GM12865 (cell line): ENCODE results near the gene GK2.

Experiments used
- DNase-seq: peaks from one replicate; pipeline ENCODE4 v3.0.0; 2010; ENCODE audit warnings: low read depth
- H3K4me3 ChIP-seq: 2 replicates; pipeline ENCODE4 v1.5.1; 2011; ENCODE audit warnings: mild to moderate bottlenecking, low read depth, low read length, control low read depth
- TF ChIP-seq, protein P1 (sequence below): IDR thresholded peaks from 2 replicates; pipeline ENCODE4 v1.5.1; 2011; ENCODE audit warnings: low read length, control low read depth, low read depth, inconsistent platforms; ENCODE audit not compliant: insufficient read depth; ENCODE audit errors: missing control alignments

GK2 gene

DNA sequence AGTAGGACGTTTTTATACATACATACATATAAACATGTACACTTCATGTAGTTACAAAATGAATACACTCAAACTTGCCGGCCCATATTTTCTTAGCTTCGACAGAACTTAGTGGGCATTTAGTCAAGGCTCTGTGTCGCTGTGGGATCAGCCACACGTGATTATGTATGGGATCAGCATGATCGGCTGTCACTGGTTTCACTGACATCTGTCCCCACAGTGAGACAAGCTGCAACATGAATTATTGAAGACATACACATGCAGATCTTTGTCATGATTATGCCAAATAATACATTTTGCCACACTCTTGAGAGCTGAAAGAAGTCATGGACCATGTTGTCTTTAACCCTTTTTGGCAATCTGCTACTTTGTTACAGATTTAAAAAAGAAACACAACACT lies 44.0 kb downstream of the GK2 start:
- no peak for DNase-seq
- TF ChIP-seq, protein P1, sequence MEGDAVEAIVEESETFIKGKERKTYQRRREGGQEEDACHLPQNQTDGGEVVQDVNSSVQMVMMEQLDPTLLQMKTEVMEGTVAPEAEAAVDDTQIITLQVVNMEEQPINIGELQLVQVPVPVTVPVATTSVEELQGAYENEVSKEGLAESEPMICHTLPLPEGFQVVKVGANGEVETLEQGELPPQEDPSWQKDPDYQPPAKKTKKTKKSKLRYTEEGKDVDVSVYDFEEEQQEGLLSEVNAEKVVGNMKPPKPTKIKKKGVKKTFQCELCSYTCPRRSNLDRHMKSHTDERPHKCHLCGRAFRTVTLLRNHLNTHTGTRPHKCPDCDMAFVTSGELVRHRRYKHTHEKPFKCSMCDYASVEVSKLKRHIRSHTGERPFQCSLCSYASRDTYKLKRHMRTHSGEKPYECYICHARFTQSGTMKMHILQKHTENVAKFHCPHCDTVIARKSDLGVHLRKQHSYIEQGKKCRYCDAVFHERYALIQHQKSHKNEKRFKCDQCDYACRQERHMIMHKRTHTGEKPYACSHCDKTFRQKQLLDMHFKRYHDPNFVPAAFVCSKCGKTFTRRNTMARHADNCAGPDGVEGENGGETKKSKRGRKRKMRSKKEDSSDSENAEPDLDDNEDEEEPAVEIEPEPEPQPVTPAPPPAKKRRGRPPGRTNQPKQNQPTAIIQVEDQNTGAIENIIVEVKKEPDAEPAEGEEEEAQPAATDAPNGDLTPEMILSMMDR, result no peak

DNA sequence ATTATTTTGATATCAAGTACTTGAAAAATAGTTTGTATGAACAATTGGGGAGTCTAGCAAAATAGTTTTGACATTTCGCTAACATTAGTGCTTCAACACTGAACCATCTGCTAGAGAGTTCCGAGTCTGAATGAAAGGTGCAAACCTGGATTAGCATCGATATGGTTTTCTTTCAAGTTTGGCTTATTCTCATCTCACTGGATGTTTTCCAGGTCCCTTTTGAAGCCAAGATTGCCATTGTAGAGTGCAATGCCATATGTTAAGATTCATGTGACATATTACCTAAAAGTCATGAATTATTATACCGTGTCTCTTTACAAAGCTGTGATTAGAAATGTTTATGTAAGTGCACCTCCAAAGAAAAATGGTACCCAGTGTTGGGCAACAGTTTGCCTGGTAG lies 45.4 kb downstream of the GK2 start:
- no peak for DNase-seq
- no peak overlapping the region for H3K4me3 ChIP-seq
- TF ChIP-seq, protein P1, result no peak

More for the DNA sequence above, 44.0 kb downstream of the GK2 start:
- H3K4me3 ChIP-seq, result no peak overlapping the region

DNA sequence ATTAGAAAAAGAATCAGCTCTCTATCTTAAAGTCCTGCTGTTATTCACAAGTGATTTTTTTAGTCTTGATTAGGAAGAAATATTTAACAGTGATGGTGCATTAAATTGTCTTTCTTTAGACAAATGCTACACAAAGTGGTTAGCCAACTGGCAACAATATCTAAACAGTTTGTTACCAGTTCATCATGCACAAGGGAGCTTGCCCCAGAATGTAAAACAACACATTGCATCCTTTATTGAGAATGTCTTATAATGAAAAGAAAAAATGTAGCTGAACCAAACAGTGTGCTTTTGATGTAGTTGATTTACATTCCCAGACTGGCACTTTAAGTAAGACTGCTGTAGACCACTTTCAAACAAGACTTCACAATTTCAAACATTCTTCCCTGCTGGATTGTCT lies 48.0 kb downstream of the GK2 start:
- H3K4me3 ChIP-seq, result no peak overlapping the region
- TF ChIP-seq, protein P1, result no peak
- no peak for DNase-seq

DNA sequence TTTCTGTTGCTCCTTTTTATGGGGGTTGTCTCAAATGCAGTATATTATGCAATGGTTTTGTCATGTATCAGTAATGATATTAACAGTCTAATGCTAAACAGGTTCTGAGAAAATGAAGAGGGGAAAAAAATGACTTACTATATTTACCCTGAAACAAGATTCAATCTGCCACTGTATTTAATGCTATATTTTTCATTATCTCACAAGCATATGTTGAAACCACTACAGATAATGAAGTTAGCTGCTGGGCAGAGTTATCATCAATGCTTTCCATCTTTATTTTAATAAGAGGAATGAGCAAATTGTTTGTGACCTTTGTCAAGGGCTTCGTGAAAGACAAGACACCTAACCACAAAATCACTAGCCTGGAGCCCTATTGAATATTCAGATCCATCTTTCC lies 49.6 kb downstream of the GK2 start:
- H3K4me3 ChIP-seq, result no peak overlapping the region
- TF ChIP-seq, protein P1, result no peak
- no peak for DNase-seq

DNA sequence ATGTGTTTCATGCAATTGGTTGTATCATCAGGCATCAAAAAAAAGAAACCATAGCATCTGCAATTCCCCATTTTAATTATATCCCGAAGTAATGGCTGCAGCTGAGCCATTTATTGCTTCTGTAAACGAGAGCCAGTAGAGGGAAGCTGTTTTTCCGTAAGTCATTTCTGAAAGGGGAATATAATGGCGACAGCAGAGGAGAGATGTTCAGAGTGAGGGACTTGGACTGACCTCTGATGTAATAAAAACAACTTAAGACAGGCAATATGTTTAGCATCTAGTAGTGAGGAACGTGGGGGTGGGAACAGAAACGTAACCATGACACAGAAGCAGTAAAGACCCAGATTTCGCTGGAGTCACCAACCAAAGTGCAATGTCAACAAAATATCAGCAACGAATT lies 50.7 kb downstream of the GK2 start:
- no peak for DNase-seq
- H3K4me3 ChIP-seq, result no peak overlapping the region
- TF ChIP-seq, protein P1, result no peak
